PC-9 (cell line): ENCODE measurements around the gene HES2.

ENCODE experiments used
- EZH2 ChIP-seq: fragments of 200-600 bp; sonication (generic); IDR thresholded peaks from 2 replicates; pipeline ENCODE4 v1.8.0; 2017; ENCODE audit warnings: antibody characterized with exemption, low read depth
- TF ChIP-seq, protein P1 (sequence below): fragments of 200-600 bp; sonication (generic); conservative IDR thresholded peaks from 2 replicates; pipeline ENCODE4 v1.6.1; 2017; ENCODE audit warnings: mixed run types, antibody characterized with exemption, mild to moderate bottlenecking, moderate library complexity

DNA sequence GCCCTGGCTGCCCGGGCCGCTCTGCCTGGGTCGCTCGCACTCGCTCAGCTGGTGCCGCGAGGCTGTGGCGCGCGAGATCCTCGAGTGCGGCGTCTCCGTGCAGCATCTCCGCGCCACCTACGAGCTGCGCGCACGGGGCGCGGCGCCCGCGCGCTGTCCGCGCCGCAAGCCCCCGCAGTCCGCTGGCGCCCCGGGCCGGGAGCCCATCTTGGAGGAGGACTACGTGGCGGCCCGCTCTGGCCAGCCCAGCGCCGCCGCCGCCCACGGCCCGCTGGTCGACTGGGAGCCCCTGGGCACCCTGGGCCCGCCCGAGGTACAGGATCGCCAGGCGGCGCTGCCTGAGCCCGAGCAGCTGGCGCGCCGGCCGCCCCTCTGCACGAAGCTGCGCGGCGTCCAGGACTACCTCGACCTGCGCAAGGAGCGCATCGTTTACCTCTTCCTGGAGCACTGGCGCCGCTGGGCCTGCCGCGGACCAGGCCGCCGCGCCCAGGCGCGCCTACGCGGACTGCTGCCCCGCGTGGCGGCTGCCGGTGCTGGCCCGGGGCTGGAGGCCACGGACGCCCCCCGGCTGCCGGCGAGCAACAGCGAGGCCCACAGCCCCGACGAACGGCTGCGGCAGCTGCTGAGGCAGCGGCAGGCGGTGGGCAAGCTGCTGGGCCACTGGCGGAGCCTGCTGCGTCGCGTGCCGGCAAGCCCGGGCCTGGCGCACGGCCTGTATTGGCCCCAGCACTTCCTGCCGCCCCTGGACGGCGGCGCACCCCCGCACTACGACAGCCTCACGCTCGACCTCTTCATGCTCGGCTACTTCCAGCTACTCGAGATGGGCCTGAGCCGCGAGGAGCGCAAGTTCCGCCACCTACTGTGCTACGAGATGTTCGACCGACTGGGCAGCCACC is 35.4 kb upstream of the HES2 start:
- TF ChIP-seq, protein P1, sequence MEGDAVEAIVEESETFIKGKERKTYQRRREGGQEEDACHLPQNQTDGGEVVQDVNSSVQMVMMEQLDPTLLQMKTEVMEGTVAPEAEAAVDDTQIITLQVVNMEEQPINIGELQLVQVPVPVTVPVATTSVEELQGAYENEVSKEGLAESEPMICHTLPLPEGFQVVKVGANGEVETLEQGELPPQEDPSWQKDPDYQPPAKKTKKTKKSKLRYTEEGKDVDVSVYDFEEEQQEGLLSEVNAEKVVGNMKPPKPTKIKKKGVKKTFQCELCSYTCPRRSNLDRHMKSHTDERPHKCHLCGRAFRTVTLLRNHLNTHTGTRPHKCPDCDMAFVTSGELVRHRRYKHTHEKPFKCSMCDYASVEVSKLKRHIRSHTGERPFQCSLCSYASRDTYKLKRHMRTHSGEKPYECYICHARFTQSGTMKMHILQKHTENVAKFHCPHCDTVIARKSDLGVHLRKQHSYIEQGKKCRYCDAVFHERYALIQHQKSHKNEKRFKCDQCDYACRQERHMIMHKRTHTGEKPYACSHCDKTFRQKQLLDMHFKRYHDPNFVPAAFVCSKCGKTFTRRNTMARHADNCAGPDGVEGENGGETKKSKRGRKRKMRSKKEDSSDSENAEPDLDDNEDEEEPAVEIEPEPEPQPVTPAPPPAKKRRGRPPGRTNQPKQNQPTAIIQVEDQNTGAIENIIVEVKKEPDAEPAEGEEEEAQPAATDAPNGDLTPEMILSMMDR, result no peak
- no peak for TF ChIP-seq EZH2
